Mesothelial cell of epicardium (in vitro differentiated cells): Measurements from ENCODE around the gene SEC61G. TPM values are rescaled to one million over a fixed set of nuclear protein-coding genes. Genes with fewer than 3 reads are reported as not detected.

Source experiments
- DNase-seq, 2 experiments: peaks; one replicate each; pipeline ENCODE4 v3.0.0; 2021; ENCODE audit warnings: low spot score in 2 of 2; ENCODE audit not compliant: unreplicated experiment in 2 of 2
- H3K27ac Mint-ChIP-seq: 2 replicates; pipeline ENCODE4 v1.8.0; 2021; ENCODE audit warnings: mixed read lengths
- H3K27me3 Mint-ChIP-seq: 2 replicates; pipeline ENCODE4 v1.8.0; 2021; ENCODE audit warnings: low read depth, mixed read lengths
- H3K36me3 Mint-ChIP-seq: 2 replicates; pipeline ENCODE4 v1.8.0; 2021; ENCODE audit warnings: mixed read lengths
- H3K4me1 Mint-ChIP-seq: 2 replicates; pipeline ENCODE4 v1.8.0; 2021; ENCODE audit warnings: mixed read lengths
- H3K4me3 Mint-ChIP-seq: 2 replicates; pipeline ENCODE4 v1.8.0; 2021; ENCODE audit warnings: mild to moderate bottlenecking, moderate library complexity, mixed read lengths
- H3K9me3 Mint-ChIP-seq: 2 replicates; pipeline ENCODE4 v1.8.0; 2021; ENCODE audit warnings: mixed read lengths
- total RNA-seq: library from RNA; stranded (reverse); gene quantifications from 3 replicates; pipeline ENCODE4 v1.2.1, GENCODE V29; 2021
- TF ChIP-seq, protein P1 (sequence below): fragments of 200-600 bp; sonication (generic); IDR thresholded peaks from one replicate; pipeline ENCODE4 v1.5.0; 2021; ENCODE audit warnings: antibody characterized with exemption; ENCODE audit not compliant: unreplicated experiment

The SEC61G gene
- total RNA-seq, 1 donor from 2014 or later = 106 TPM

DNA sequence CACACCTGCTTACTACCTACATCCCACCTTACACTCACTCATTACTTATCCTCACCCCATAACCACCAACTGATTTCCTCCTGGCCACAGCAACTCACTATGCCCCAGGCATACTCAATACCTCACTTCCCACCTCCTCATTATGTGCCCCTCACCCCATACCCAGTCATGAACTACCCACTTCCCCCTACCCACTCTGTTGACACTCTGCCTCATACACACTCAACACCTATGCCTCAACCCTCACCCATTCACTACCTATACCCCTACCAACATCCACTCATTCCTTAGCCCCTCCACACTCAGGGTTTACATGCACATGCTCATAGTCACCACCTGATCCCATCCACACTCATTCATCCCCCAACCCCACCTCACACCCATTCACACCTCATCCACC lies 39.6 kb downstream of the SEC61G start:
- TF ChIP-seq, protein P1, sequence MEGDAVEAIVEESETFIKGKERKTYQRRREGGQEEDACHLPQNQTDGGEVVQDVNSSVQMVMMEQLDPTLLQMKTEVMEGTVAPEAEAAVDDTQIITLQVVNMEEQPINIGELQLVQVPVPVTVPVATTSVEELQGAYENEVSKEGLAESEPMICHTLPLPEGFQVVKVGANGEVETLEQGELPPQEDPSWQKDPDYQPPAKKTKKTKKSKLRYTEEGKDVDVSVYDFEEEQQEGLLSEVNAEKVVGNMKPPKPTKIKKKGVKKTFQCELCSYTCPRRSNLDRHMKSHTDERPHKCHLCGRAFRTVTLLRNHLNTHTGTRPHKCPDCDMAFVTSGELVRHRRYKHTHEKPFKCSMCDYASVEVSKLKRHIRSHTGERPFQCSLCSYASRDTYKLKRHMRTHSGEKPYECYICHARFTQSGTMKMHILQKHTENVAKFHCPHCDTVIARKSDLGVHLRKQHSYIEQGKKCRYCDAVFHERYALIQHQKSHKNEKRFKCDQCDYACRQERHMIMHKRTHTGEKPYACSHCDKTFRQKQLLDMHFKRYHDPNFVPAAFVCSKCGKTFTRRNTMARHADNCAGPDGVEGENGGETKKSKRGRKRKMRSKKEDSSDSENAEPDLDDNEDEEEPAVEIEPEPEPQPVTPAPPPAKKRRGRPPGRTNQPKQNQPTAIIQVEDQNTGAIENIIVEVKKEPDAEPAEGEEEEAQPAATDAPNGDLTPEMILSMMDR = no peak
- H3K4me1 Mint-ChIP-seq = no peaks in the 10 kb centered on the region
- H3K27ac Mint-ChIP-seq = no peak overlapping the region
- H3K9me3 Mint-ChIP-seq = peaks cover 38% of the 10 kb centered on the region
- no peak overlapping the region for H3K4me3 Mint-ChIP-seq
- peaks cover 14% of the 10 kb centered on the region for H3K27me3 Mint-ChIP-seq
- H3K36me3 Mint-ChIP-seq = no peaks in the 10 kb centered on the region
- no peak for DNase-seq

DNA sequence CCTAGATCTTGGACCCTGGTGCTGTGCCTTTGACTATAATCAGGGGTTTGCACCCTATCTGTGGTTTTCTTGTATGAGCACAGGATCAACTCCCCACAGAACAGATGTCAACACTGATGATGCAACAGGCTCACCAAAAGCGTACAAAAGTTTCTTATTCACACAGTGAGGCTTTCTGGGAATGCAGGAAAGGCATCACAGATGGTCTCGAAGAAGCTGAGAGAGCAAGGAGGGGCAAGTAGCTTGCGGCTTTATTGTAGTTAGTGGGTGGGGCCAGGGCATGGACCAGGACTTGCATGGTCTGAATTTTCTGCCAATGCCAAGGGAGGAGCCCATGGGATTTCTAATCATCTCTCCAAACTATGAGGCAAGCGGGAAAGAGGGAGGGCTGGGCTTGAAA lies 46.2 kb downstream of the SEC61G start:
- no peaks in the 10 kb centered on the region for H3K4me1 Mint-ChIP-seq
- no peaks in the 10 kb centered on the region for H3K27me3 Mint-ChIP-seq
- H3K36me3 Mint-ChIP-seq = no peaks in the 10 kb centered on the region
- H3K27ac Mint-ChIP-seq = no peak overlapping the region
- DNase-seq = no peak
- TF ChIP-seq, protein P1 = no peak
- no peak overlapping the region for H3K4me3 Mint-ChIP-seq
- peaks cover 55% of the 10 kb centered on the region for H3K9me3 Mint-ChIP-seq

DNA sequence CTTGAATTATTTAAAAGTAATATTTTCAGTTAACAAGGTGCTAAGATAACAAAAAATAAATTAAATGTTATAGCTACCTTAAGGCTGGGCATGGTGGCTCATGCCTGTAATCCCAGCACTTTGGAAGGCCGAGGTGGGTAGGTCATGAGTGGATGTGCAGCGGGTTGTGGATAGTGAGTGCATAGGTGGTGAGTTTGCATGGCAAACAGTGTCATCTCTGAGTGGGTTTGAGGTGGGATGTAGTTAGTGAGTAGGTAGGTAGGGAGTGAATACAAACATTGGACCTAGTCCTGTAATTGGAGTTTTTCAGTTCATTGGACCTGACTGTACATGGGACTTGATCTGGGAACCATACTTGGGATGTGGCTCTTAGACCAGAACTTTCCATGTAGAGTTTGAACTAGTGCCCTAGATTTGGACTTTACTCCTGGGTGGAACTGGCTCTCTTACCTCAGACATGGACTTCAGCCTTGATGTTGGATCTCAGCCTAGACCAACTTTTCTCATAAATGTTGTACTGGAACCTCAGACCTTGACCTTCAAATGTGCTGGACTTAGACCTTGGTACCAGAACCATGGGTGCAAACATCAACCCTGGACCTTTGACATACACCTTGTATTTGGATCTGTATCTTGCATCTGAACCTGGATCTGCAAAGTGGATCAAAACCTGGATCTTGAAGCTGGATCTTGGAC lies 47.0 kb downstream of the SEC61G start:
- Mint-ChIP-seq H3K4me1 (no peaks in the 10 kb centered on the region), H3K9me3 (peaks cover 52% of the 10 kb centered on the region), H3K27me3 (no peaks in the 10 kb centered on the region), H3K4me3 (no peak overlapping the region), H3K27ac (no peak overlapping the region), H3K36me3 (no peaks in the 10 kb centered on the region)
- TF ChIP-seq, protein P1 = no peak
- DNase-seq = no peak

DNA sequence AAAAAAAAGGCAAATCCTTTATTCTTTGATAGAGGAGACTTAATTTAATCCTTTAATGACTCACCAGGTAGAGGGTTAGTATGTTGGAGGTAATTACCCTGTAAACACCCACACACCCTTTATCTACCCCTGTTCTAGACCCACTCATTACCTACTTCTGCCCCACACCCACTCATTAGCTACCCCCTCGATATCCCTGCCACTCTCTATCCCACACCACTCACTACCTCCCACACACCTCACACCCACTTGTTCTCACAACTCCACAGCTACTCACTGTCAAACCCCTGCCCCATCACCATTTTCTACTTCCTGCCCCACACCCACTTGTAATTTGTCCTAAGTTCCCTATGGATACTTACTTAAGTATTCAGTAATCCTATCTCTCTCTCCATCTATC lies 49.7 kb downstream of the SEC61G start:
- TF ChIP-seq, protein P1 = no peak
- Mint-ChIP-seq H3K27me3 (no peaks in the 10 kb centered on the region), H3K9me3 (peaks cover 36% of the 10 kb centered on the region), H3K4me3 (no peak overlapping the region), H3K4me1 (no peaks in the 10 kb centered on the region), H3K27ac (no peak overlapping the region), H3K36me3 (no peaks in the 10 kb centered on the region)
- no peak for DNase-seq

DNA sequence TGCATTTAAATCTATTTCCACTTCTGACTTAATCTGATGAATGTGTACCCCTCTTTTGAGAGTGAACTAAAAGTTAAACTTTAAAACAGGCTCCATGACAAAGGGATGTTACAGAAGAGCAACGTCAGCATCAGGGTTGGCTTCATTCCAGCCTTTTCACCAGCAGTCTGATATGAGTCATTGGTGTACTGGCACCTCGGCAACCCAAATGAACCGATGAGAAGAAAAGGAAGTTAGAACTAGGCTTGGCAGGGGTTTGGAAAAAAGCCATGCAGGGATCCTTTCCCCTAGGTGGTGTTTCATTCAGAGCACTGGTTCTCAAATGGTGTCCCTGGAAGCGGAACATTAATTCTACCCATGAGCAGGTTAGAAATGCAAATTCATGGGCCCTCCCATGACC lies 53.6 kb downstream of the SEC61G start:
- Mint-ChIP-seq H3K9me3 (peaks cover 19% of the 10 kb centered on the region), H3K4me1 (no peaks in the 10 kb centered on the region), H3K27ac (no peak overlapping the region), H3K27me3 (no peaks in the 10 kb centered on the region), H3K4me3 (no peak overlapping the region), H3K36me3 (no peaks in the 10 kb centered on the region)
- TF ChIP-seq, protein P1 = no peak
- DNase-seq = no peak
